NB4 (cell line): Measurements from ENCODE around the gene IFNL1.
"Not testable (repeated sequence)": the region's sequence is repeated elsewhere in the genome, so short reads cannot be mapped to it uniquely, and the experiment has no call there.

Experiments used
- DNase-seq: peaks from one replicate; pipeline ENCODE4 v3.0.0; 2010; ENCODE audit warnings: low read depth
- H3K4me3 ChIP-seq: one replicate; pipeline ENCODE4 v1.5.1; 2011; ENCODE audit warnings: mild to moderate bottlenecking, low read depth, low read length, moderate library complexity
- MYC ChIP-seq: IDR thresholded peaks from 2 replicates; pipeline ENCODE4 v1.6.1; 2011; ENCODE audit warnings: low read depth, low read length
- POLR2A ChIP-seq: IDR thresholded peaks from 2 replicates; pipeline ENCODE4 v1.6.1; 2011; ENCODE audit warnings: mild to moderate bottlenecking; ENCODE audit not compliant: insufficient read length; ENCODE audit errors: extremely low read depth
- TF ChIP-seq, protein P1 (sequence below): IDR thresholded peaks from one replicate; pipeline ENCODE4 v1.5.1; 2012; ENCODE audit warnings: low read depth, low read length
- TF ChIP-seq, protein P2 (sequence below): IDR thresholded peaks from 2 replicates; pipeline ENCODE4 v1.6.1; 2011; ENCODE audit warnings: low read depth, low read length

Gene IFNL1

DNA sequence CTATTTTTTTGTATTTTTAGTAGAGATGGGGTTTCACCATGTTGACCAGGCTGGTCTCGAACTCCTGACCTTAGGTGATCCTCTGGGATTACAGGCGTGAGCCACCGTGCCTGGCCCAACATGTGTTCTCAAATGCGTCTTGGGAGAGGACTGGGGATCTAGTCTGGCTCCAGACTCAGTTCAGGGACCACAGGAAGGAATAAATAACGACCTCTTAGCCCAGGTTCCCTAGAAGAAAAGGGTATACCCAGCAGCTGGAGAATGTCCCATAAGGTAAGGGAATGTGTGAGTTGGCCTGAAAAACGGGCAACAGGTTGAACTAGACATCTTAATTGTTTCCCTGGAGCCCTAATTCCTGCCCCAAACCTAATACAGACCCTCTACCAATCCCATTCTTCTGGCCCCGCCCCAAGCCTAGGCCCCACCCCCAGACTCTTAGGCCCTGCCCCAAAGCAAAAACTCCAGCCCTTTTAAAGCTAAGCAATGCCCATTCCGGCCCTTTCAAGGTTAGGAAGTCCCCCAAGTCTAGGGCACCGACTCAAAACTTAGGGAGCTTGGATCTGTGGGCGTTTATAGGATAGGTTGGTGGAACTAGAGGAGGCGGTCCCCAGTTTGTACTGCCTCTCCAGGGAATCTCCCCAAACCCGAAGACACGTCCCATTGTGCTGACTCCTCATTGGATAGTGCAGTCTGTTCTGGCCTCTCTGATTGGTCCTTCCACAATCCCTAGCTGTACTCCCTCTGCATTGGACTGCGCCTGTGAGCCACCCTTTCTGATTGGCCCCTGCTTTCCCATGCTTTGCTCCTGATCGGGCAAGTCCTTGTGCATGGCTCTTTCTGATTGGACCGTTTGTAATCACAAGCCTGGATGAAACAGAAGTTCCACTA is 29.8 kb downstream of the IFNL1 start:
- H3K4me3 ChIP-seq: no peak overlapping the region
- TF ChIP-seq POLR2A: no peak
- TF ChIP-seq, protein P1, sequence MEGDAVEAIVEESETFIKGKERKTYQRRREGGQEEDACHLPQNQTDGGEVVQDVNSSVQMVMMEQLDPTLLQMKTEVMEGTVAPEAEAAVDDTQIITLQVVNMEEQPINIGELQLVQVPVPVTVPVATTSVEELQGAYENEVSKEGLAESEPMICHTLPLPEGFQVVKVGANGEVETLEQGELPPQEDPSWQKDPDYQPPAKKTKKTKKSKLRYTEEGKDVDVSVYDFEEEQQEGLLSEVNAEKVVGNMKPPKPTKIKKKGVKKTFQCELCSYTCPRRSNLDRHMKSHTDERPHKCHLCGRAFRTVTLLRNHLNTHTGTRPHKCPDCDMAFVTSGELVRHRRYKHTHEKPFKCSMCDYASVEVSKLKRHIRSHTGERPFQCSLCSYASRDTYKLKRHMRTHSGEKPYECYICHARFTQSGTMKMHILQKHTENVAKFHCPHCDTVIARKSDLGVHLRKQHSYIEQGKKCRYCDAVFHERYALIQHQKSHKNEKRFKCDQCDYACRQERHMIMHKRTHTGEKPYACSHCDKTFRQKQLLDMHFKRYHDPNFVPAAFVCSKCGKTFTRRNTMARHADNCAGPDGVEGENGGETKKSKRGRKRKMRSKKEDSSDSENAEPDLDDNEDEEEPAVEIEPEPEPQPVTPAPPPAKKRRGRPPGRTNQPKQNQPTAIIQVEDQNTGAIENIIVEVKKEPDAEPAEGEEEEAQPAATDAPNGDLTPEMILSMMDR: no peak
- TF ChIP-seq, protein P2, sequence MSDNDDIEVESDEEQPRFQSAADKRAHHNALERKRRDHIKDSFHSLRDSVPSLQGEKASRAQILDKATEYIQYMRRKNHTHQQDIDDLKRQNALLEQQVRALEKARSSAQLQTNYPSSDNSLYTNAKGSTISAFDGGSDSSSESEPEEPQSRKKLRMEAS: no peak
- no peak for TF ChIP-seq MYC
- DNase-seq: peak; percentile 23

DNA sequence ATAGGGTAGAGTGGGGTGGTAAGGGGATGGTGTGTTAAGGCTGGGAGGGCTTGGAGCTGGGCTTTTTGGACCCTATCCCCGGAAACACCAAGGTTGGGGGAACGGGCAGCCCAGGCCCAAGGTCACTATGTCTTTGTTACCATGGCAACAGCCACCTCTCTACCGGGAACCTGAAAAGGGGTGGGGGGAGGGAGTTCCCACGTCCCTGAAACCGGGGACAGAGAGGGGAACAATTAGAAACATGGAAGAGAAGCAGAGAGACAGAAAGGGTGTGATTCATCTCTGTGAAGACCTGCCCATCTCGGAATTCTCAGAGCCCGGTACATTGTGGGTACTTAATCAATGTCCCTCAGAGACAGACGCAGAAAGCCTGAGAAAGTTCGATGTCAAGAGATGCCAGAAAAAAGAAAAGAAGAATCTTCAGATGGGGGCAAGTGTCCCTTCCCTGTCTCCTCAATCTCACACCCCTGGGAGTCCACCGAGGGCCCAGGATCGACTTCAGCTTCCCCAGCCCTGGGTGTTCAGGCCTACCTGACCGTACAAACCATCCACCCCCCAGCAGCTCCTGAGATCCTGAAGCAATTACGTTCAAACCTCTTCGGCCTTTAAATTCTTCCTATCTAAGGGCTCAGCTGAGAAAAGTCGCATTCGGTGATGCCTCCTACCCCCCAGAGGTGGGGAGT is 31.3 kb downstream of the IFNL1 start:
- no peak for DNase-seq
- TF ChIP-seq, protein P1: no peak
- TF ChIP-seq MYC (no peak), POLR2A (no peak)
- TF ChIP-seq, protein P2: no peak
- H3K4me3 ChIP-seq: no peak overlapping the region

DNA sequence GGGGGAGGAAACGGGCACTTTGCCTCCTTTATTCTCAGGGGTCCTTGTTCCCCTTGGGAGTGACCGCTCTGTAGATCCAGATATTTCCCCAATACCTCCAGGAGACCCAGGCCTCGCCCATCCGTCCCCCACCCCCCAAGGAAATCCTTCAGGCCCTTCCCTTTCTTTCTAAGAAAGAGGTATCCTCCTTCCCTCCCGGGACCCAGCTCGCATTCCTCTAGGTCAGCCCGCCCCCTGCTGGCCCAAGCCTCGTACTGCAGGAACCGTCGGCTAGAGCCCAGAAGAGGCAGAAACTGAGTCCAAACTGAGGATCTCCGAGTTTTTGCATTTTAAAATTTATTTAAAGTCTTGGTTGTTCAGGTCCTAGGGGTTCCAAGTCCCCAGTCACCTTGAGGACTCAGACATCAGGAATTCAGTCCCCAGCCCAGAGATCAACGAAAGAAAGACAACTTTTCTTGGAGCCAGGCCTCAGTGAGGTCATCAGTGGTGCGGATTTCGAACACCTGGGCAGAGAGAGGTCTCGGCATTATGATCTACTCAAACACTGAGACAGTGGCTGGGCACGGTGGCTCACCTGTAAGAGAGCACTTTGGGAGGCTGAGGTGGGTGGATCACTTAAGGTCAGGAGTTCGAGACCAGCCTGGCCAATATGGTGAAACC is 32.0 kb downstream of the IFNL1 start:
- H3K4me3 ChIP-seq: no peak overlapping the region
- TF ChIP-seq MYC: no peak
- TF ChIP-seq, protein P2: no peak
- TF ChIP-seq POLR2A: no peak
- TF ChIP-seq, protein P1: peak; percentile 80
- peak; percentile 62 for DNase-seq

DNA sequence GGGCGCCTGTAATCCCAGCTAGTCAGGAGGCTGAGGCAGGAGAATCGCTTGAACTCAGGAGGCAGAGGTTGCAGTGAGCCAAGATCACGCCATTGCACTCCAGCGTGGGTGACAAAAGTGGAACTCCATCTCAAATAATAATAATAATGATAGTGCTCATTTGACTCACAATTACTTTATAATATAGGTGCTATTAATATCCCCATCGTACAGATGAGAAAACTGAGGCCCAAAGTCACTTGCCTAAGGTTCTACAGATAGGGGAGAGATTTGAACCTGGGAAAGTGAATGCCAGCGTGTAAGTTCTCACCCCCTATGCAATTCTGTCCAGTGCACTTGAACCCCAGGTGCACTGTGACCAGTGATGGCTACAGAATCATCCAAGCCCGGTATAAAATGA is 33.7 kb downstream of the IFNL1 start:
- no peak overlapping the region for H3K4me3 ChIP-seq
- DNase-seq: no peak
- no peak for TF ChIP-seq MYC
- TF ChIP-seq POLR2A: no peak
- TF ChIP-seq, protein P1: no peak
- TF ChIP-seq, protein P2: no peak

DNA sequence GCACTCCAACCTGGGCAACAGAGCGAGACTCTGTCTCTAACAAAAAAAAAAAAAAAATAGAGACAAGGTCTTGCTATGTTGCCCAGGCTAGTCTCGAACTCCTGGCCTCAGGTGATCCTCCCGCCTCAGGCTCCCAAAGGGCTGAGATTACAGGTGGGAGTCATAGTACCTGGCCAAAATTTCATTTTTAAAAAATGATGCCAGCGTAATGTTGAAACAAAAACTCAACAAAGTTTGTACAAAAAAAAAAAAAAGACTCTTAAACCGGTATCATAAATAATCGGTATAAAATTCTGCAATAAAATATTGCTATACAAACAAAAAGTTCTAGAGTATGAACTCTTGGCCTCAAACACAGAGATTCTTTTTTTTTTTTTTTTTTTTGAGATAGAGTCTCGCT is 36.1 kb downstream of the IFNL1 start:
- no peak for DNase-seq
- TF ChIP-seq, protein P1: no peak
- no peak for TF ChIP-seq POLR2A
- no peak for TF ChIP-seq MYC
- TF ChIP-seq, protein P2: no peak
- no peak overlapping the region for H3K4me3 ChIP-seq

DNA sequence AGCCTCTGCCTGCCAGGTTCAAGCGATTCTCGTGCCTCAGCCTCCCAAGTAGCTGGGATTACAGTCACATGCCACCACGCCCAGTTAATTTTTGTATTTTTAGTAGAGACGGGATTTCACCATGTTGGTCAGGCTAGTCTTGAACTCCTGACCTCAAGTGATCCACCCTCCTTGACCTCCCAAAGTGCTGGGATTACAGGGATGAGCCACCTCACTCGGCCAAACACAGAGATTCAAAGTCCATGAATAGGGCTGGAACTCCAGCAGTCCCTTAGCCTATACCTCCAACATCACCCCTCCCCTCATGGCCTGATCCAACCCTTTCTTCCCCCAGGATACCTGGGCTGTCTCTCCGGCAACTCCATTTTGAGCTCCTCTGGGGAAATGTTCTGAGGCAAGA is 36.5 kb downstream of the IFNL1 start:
- not testable (repeated sequence) for H3K4me3 ChIP-seq, DNase-seq
